ENCODE data around the gene SLC25A44. TPM values are rescaled to one million over a fixed set of nuclear protein-coding genes. Genes with fewer than 3 reads are reported as not detected.

Gene SLC25A44
- total and polyA plus RNA-seq, 2 of the 8 experiments (the other 6 are each of a cell fraction or from before 2014, with no cell fraction given): 23.4 to 32.1 TPM

DNA sequence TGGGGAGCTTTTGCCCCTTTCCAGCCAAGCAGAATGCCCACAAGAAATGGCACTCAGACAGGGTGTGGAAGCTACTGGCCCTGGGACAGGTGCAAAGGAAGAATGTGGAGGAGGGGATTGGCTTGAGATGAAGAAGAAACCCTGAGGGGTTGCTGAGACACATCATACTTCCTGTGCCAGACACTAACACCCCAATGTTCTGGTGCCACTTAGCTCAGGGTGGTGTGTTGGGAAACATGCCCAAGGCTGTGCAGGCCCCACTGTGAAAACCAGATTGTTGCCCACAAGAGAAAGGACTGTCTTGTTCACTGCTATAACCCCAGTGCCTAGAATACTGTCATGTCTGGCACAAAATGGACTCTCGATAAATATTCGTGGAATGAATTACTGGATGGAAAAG is 63.8 kb downstream of the SLC25A44 start:
- H4K20me1 ChIP-seq (replicated peaks in 1 of 2; ENCODE audit: control insufficient read depth in 1 of 2, insufficient read depth in 2 of 2, low read length in 2 of 2): peaks cover 0 to 3% of the 10 kb centered on the region in 2 experiments
- H3K4me1 ChIP-seq (replicated peaks in 1 of 4; ENCODE audit: control insufficient read depth in 3 of 4, insufficient read depth in 4 of 4, low read length in 3 of 4): no peaks in the 10 kb centered on the region
- ChIA-PET CTCF (ENCODE audit: partially characterized antibody) (interaction anchor here (0.6 to 47.2 kb wide), 5 partner anchors 11 to 117 kb away, joined by 3 to 1265 read pairs (median 4); partner anchors contain the start of gene SEMA4A), POLR2A (ENCODE audit: partially characterized antibody) (interaction anchor here (1.3 to 4.3 kb wide), 4 partner anchors 11 to 28 kb away, joined by 3 to 19 read pairs (median 7); no protein-coding TSS in a partner anchor)
- no peak overlapping the region for H3K18ac ChIP-seq (ENCODE audit: extremely low read depth, low read length)
- H3K23ac ChIP-seq (ENCODE audit: insufficient read length): no peak overlapping the region
- no peak overlapping the region for H3K56ac ChIP-seq (replicated peaks; ENCODE audit: insufficient read length, low read depth, low read length)
- H3K9me3 ChIP-seq (ENCODE audit: insufficient read depth in 2 of 2, low read depth in 1 of 2, low read length in 1 of 2): no peaks in the 10 kb centered on the region
- H3K27me3 ChIP-seq (replicated peaks in 1 of 4; ENCODE audit: control insufficient read depth in 3 of 4, extremely low read depth in 1 of 4, insufficient read depth in 3 of 4, low read length in 3 of 4): no peaks in the 10 kb centered on the region
- H3K27ac ChIP-seq (ENCODE audit: low read depth, low read length): no peak overlapping the region
- H2BK20ac ChIP-seq (ENCODE audit: low read length): no peak overlapping the region
- H2BK120ac ChIP-seq (replicated peaks; ENCODE audit: low read depth, low read length): no peak overlapping the region
- H3K23me2 ChIP-seq (ENCODE audit: low read depth, low read length): no peaks in the 10 kb centered on the region
- no peak overlapping the region for H4K5ac ChIP-seq (ENCODE audit: insufficient read length, low read depth, low read length)
- H3K4me2 ChIP-seq (ENCODE audit: insufficient read depth in 1 of 2, low read depth in 2 of 2, low read length in 2 of 2): no peak overlapping the region
- DNase-seq (ENCODE audit: low read depth in 1 of 2, low spot score in 2 of 2) (no peak), FAIRE-seq (no peak)
- H3K36me3 ChIP-seq (ENCODE audit: control insufficient read depth in 2 of 4, insufficient read depth in 4 of 4, low read length in 3 of 4): peaks cover 48 to 82% (median 72%) of the 10 kb centered on the region in 4 experiments
- no peak overlapping the region for H4K8ac ChIP-seq (ENCODE audit: extremely low read depth, insufficient read depth, low read length)
- no peak overlapping the region for H3K9ac ChIP-seq (replicated peaks in 1 of 4; ENCODE audit: extremely low read depth in 1 of 4, low read depth in 3 of 4, low read length in 3 of 4)
- no peak overlapping the region for H4K91ac ChIP-seq (replicated peaks; ENCODE audit: insufficient read length, low read length)
- no peak overlapping the region for H2BK5ac ChIP-seq (ENCODE audit: low read depth, low read length)
- H2BK15ac ChIP-seq (ENCODE audit: low read length): no peak overlapping the region
- no peaks in the 10 kb centered on the region; the same call in 1 of the 2 replicates for H3K79me1 ChIP-seq (ENCODE audit: low read depth, low read length)
- H3K4me3 ChIP-seq (ENCODE audit: extremely low read depth in 1 of 4, insufficient read depth in 2 of 4, low read depth in 3 of 4, low read length in 4 of 4): no peak overlapping the region
- H2BK12ac ChIP-seq (ENCODE audit: low read depth, low read length): no peak overlapping the region
- no peak overlapping the region for H3K4ac ChIP-seq (replicated peaks; ENCODE audit: insufficient read length, low read depth, low read length)
- H2AFZ ChIP-seq (ENCODE audit: low read length): no peak overlapping the region
- 100% methylated on average over 2 of the region's 2 CpGs; no CpG with 5 or more reads in 1 of the 2 experiments for WGBS, 2 experiments (ENCODE audit: extremely low coverage in 1 of 2, insufficient coverage in 1 of 2, insufficient read length in 1 of 2, insufficient replicate concordance in 2 of 2, low coverage in 1 of 2, low lambda C conversion rate in 2 of 2, missing lambda C conversion rate in 1 of 2)
- no peaks in the 10 kb centered on the region for H3K79me2 ChIP-seq (ENCODE audit: control insufficient read depth in 1 of 2, insufficient read depth in 2 of 2, low read length in 2 of 2)
- H3K14ac ChIP-seq (ENCODE audit: insufficient read length): no peak overlapping the region
- H2AK5ac ChIP-seq (ENCODE audit: low read depth, low read length): no peak overlapping the region
- no peak for TF ChIP-seq YY1 (IDR thresholded peaks at IDR 0.05; ENCODE audit: low read depth, low read length)
- TF ChIP-seq PHF8 (conservative IDR thresholded peaks at IDR 0.05; ENCODE audit: low read depth, low read length): no peak
- no peak for TF ChIP-seq HDAC2 (IDR thresholded peaks at IDR 0.05; ENCODE audit: borderline replicate concordance in 1 of 2, low read depth in 2 of 2, low read length in 2 of 2)
- no peak for TF ChIP-seq TBP (IDR thresholded peaks at IDR 0.05; ENCODE audit: low read depth, low read length)
- TF ChIP-seq RFX5 (IDR thresholded peaks at IDR 0.05; ENCODE audit: borderline replicate concordance, low read depth, low read length): no peak
- no peak for TF ChIP-seq RAD21 (IDR thresholded peaks at IDR 0.05 in 1 of 2, conservative IDR thresholded peaks at IDR 0.05 in 1 of 2; ENCODE audit: low read depth in 2 of 2, low read length in 2 of 2)
- TF ChIP-seq EZH2 (IDR thresholded peaks at IDR 0.05; ENCODE audit: low read depth, low read length, severe bottlenecking): no peak
- TF ChIP-seq SUZ12 (IDR thresholded peaks at IDR 0.05; ENCODE audit: low read length): no peak
- no peak for TF ChIP-seq KDM4A (IDR thresholded peaks at IDR 0.05; ENCODE audit: low read depth, low read length, severe bottlenecking)
- no peak for TF ChIP-seq BRCA1 (IDR thresholded peaks at IDR 0.05; ENCODE audit: low read depth, low read length)
- TF ChIP-seq ZNF274 (IDR thresholded peaks at IDR 0.05; ENCODE audit: borderline replicate concordance, extremely low read depth, low read length): no peak
- TF ChIP-seq TEAD4 (IDR thresholded peaks at IDR 0.05; ENCODE audit: low read depth, low read length): no peak
- TF ChIP-seq KDM5A (IDR thresholded peaks at IDR 0.05; ENCODE audit: low read length): no peak
